CD4-positive, alpha-beta T cell (primary cell): ENCODE data around the gene ALX3. TPM values are rescaled to one million over a fixed set of nuclear protein-coding genes. Genes with fewer than 3 reads are reported as not detected.

ENCODE experiments used
- ATAC-seq: fragments of 200-7000 bp; cut with Tn5 transposase; one replicate; pipeline ENCODE4 v1.10.0; 2022; ENCODE audit warnings: mild to moderate bottlenecking; ENCODE audit not compliant: poor library complexity
- CTCF ChIA-PET: fragments of 350-600 bp; sonication (Branson Sonifier 250); formaldehyde crosslinking; loops from one replicate; lab custom pipeline; 2021; ENCODE audit warnings: antibody characterized with exemption, inconsistent platforms; lab: Charles Lee
- POLR2A ChIA-PET: fragments of 350-600 bp; sonication (Branson Sonifier 250); formaldehyde crosslinking; loops from one replicate; lab custom pipeline; 2021; ENCODE audit warnings: antibody characterized with exemption, inconsistent platforms; lab: Charles Lee
- DNase-seq, 14 experiments: peaks; one replicate each; pipeline ENCODE4 v3.0.0-alpha.2; 2013 to 2020; ENCODE audit warnings: mixed read lengths in 2 of 14
- H3K27ac ChIP-seq, 2 donors: one replicate each; pipeline versions ENCODE4 v1.5.1 to v1.7.0; 2013; ENCODE audit warnings: low read length in 2 of 2, low read depth in 1 of 2, mild to moderate bottlenecking in 1 of 2
- H3K27me3 ChIP-seq, 2 experiments: 1 replicate in 1 of 2; 2 replicates in 1 of 2; pipeline versions ENCODE4 v1.6.1 to v1.7.0; 2013; ENCODE audit warnings: low read length in 2 of 2, control low read depth in 1 of 2, mild to moderate bottlenecking in 1 of 2, moderate library complexity in 1 of 2; ENCODE audit not compliant: insufficient read depth in 2 of 2, control insufficient read depth in 1 of 2
- H3K36me3 ChIP-seq: one replicate; pipeline ENCODE4 v1.6.1; 2013; ENCODE audit warnings: low read length, control low read depth; ENCODE audit not compliant: insufficient read depth
- H3K4me1 ChIP-seq: one replicate; pipeline ENCODE4 v1.6.1; 2013; ENCODE audit warnings: low read length, control low read depth; ENCODE audit not compliant: insufficient read depth
- H3K4me3 ChIP-seq: one replicate; pipeline ENCODE4 v1.5.1; 2013; ENCODE audit warnings: mild to moderate bottlenecking, low read length, moderate library complexity
- H3K9me3 ChIP-seq, 2 experiments: 1 replicate in 1 of 2; 2 replicates in 1 of 2; pipeline versions ENCODE4 v1.6.1 to v1.7.0; 2013; ENCODE audit warnings: low read length in 2 of 2, mild to moderate bottlenecking in 2 of 2, control low read depth in 1 of 2, moderate library complexity in 1 of 2; ENCODE audit not compliant: control insufficient read depth in 1 of 2, insufficient read depth in 1 of 2
- H3K27ac Mint-ChIP-seq: one replicate; pipeline ENCODE4 v1.8.0; 2020; ENCODE audit warnings: mixed read lengths
- H3K27me3 Mint-ChIP-seq: one replicate; pipeline ENCODE4 v1.8.0; 2021; ENCODE audit warnings: mixed read lengths
- H3K36me3 Mint-ChIP-seq: one replicate; pipeline ENCODE4 v1.8.0; 2021; ENCODE audit warnings: low read depth, mixed read lengths
- H3K4me1 Mint-ChIP-seq: one replicate; pipeline ENCODE4 v1.8.0; 2021; ENCODE audit warnings: low read depth, mixed read lengths
- H3K4me3 Mint-ChIP-seq: one replicate; pipeline ENCODE4 v1.8.0; 2020; ENCODE audit warnings: mild to moderate bottlenecking, mixed read lengths
- H3K9me3 Mint-ChIP-seq: one replicate; pipeline ENCODE4 v1.8.0; 2020; ENCODE audit warnings: mixed read lengths
- CTCF ChIP-seq: fragments of 200-600 bp; IDR thresholded peaks from one replicate; pipeline ENCODE4 v1.8.0; 2022; ENCODE audit warnings: antibody characterized with exemption, mild to moderate bottlenecking
- intact Hi-C, 2 experiments: fragments of 100-400 bp; cut with DNase I in 1 of 2; cut with micrococcal nuclease in 1 of 2; formaldehyde crosslinking; loops; one replicate each; pipeline versions ENCODE4 v1.15.1 to v1.9.0; 2023 to 2025; cut with DNase I, micrococcal nuclease
- total RNA-seq, 174 experiments: library from RNA in 2 of 174; stranded (reverse) in 2 of 174; gene quantifications; one replicate each; pipeline ENCODE4 v1.2.3 and lab custom pipeline; 2021 to 2026

Gene ALX3
- total RNA-seq, 2 experiments from 2014 or later: not detected

GRCh38 chr1:110112656-110113055 lies 42.2 kb upstream of the ALX3 start:
- ATAC-seq (no peak), DNase-seq (no peak)
- Histone ChIP-seq H3K27ac (no peak overlapping the region), H3K27me3 (peaks cover 3 to 5% of the 10 kb centered on the region in 2 experiments), H3K36me3 (no peaks in the 10 kb centered on the region), H3K4me1 (no peaks in the 10 kb centered on the region), H3K4me3 (no peak overlapping the region), H3K9me3 (no peaks in the 10 kb centered on the region)
- no peaks in the 10 kb centered on the region for H3K36me3 Mint-ChIP-seq
- no peak overlapping the region for H3K4me3 Mint-ChIP-seq
- H3K9me3 Mint-ChIP-seq: no peaks in the 10 kb centered on the region
- ChIA-PET POLR2A (no interaction called here), CTCF (no interaction called here)
- no peaks in the 10 kb centered on the region for H3K4me1 Mint-ChIP-seq
- no peak overlapping the region for H3K27ac Mint-ChIP-seq
- TF ChIP-seq CTCF: no peak
- peaks cover 26% of the 10 kb centered on the region for H3K27me3 Mint-ChIP-seq
- intact Hi-C loops: no loop called here

GRCh38 chr1:110112143-110112542 lies 41.7 kb upstream of the ALX3 start, which contains the start of gene UBL4B:
Gene UBL4B (plus strand): TSS chr1:110112443. CDS start chr1:110112535, 92 bp downstream.
- Histone ChIP-seq H3K27me3 (peaks cover 3 to 5% of the 10 kb centered on the region in 2 experiments), H3K4me3 (no peak within 1 kb of the TSS), H3K27ac (no peak within 1 kb of the TSS), H3K4me1 (no peaks in the 10 kb centered on the region), H3K36me3 (no peaks in the 10 kb centered on the region), H3K9me3 (no peaks in the 10 kb centered on the region)
- peaks cover 26% of the 10 kb centered on the region for H3K27me3 Mint-ChIP-seq
- H3K9me3 Mint-ChIP-seq: no peaks in the 10 kb centered on the region
- ChIA-PET CTCF (no interaction called here), POLR2A (no interaction called here)
- no peaks in the 10 kb centered on the region for H3K4me1 Mint-ChIP-seq
- no peak within 1 kb of the TSS for H3K27ac Mint-ChIP-seq
- intact Hi-C loops: no loop called here
- H3K36me3 Mint-ChIP-seq: no peaks in the 10 kb centered on the region
- no peak within 1 kb of the TSS for H3K4me3 Mint-ChIP-seq
- ATAC-seq: no peak
- DNase-seq: no peak
- TF ChIP-seq CTCF: no peak

GRCh38 chr1:110111081-110111480 lies 40.6 kb upstream of the ALX3 start:
- Mint-ChIP-seq H3K36me3 (no peaks in the 10 kb centered on the region), H3K4me3 (no peak overlapping the region), H3K27me3 (peaks cover 26% of the 10 kb centered on the region), H3K27ac (no peak overlapping the region), H3K4me1 (no peaks in the 10 kb centered on the region), H3K9me3 (no peaks in the 10 kb centered on the region)
- H3K9me3 ChIP-seq: no peaks in the 10 kb centered on the region
- no peaks in the 10 kb centered on the region for H3K36me3 ChIP-seq
- no peak for TF ChIP-seq CTCF
- H3K4me3 ChIP-seq: no peak overlapping the region
- H3K27ac ChIP-seq: no peak overlapping the region
- no peak for ATAC-seq
- POLR2A ChIA-PET: no interaction called here
- CTCF ChIA-PET: no interaction called here
- no peak for DNase-seq
- peaks cover 0 to 3% of the 10 kb centered on the region in 2 experiments for H3K27me3 ChIP-seq
- intact Hi-C loops: no loop called here
- peaks cover under 1% of the 10 kb centered on the region for H3K4me1 ChIP-seq
